ENCODE results near the gene PRICKLE1.
A peak's percentile ranks its signal among the peaks of the same experiment; 100 is the strongest.

Gene PRICKLE1

DNA sequence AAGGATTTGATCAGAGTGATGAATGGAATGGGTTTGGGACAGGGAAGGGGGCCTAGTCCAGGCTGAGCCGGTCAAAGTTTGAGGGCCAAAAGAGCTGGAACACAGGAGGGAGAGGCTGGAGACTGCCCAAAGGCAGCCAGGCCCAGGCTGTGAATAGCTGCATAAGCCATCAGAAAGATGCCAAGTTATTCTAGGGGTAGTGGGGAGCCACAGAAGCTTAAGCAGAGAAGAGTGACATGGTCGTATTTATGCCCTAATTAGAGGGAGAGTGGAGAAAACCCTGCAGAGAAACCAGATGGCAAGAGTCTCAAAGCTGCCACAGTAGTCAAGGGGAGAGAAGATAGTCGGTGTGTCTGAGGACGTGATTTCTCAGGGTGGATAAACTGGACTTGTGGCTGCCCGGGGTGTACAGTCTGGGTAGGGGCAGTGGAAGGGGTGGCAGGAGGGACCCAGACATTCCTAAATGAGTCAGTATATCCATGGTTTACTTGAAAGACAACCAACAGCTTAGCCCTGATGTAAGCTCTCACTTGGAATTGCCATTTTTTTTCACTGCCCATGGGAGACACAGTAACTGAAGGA lies 99.2 kb downstream of the PRICKLE1 start:
- no peak for DNase-seq (ENCODE audit: low spot score)

DNA sequence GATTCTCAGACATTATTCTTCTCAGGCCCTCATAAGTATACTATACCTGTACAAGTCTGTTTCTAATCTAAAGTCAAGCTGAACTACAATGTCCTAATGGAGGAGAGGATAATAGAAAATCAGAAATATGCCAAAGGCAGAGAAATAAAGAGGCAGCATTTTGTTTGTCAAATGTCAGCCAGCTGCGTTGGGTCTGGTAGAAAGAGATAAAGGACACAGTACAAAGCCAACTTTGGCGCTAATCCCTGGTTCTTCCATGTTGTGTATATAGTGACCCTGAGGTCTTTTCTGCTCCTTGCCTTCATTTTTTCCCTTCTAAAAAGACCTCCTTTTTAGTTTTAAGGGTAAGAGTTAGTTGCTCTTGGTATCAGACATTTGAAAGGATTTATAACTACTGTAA lies 103.1 kb downstream of the PRICKLE1 start:
- DNase-seq (ENCODE audit: low spot score), result no peak

DNA sequence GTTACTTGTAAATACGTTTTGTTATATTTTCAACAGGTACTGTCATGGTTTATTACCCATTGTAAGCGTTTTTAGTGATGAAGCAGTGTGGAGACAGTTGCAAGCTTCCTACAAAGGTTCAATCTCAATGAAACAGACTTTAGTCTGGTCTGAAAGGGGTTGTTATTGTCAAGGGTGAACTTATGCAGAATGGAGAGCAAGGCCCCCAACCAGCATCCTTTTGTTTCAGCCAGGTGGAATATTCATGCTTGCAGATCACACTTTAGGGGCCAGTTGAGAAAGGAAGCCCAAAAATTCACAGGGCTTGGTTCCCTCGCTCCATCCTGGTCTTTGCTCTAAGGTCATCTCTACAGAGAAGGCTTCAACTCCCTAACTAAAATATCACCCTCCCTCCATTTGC lies 103.7 kb downstream of the PRICKLE1 start:
- no peak for DNase-seq (ENCODE audit: low spot score)

DNA sequence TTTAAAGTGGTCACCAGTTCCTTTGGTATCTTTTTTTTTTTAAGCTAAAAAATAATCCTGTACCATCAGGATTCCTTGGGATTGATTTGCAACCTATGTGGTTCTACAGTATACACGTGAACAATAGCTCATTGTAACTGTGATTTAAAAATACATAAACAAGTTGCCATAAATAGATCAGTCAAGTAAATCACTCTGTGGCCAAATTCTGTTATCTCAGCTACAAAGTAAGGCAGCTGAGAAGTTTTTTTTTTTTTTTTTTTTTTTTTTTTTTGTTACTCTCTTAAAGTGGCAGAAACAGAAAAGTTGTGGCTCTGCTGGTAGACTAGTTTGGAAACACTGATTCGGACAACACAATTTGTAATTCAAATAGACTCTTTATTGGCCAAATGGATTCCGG lies 104.5 kb downstream of the PRICKLE1 start:
- DNase-seq (ENCODE audit: low spot score), result peak; percentile 46

DNA sequence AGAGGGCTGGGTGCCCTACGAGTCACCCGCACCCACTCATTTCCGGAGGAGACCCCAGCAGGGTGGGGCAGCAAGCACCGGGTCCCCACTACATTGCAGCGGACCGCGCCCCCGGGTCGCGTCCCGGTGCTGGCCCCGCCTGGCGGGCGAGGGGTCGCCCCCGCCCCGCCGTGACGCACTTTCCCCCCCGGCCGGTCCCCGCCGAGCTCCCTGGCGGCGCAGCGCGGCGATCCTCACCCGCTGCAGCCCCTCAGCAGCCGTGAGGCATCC lies 106.1 kb downstream of the PRICKLE1 start:
- no peak for DNase-seq (ENCODE audit: low spot score)

DNA sequence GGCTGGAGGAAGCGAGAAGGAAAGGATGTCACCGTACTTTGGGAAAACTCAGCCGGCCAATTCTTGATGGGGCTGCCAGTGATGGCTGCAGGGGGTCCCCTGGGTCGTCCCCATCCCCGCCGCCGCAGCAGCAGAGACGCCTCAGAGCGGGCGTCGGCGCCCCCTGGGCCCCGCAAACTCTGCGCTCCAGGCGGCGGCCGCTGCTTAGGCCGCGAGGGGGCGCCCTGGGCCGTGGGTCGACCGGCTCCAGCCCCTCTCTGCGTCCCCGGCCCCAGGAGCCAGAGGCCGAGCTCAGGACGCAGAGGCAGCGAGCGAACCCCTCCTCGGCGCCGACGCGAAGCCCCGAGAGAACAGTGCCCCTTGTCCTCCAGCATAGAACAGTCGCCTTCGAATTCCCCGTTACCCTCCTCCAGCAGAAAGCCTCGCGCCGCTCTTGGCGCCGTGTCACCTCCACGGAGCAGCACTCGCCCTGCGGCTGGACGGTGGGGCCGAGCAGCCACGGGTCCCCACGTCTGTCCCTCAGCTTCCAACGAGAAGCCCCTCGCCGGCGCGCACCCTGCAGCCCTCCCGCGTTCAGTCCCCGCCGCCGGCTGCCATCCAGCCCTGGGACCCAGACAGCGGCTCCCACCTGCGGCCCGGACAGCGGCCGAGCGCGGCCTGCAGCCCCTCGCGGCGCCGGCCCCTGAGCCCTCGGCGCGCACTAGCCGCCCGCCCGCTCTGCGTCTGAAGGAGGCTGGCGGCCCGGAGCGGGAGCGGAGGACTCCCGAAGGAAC lies 106.6 kb downstream of the PRICKLE1 start:
- peak; percentile 29 for DNase-seq (ENCODE audit: low spot score)

DNA sequence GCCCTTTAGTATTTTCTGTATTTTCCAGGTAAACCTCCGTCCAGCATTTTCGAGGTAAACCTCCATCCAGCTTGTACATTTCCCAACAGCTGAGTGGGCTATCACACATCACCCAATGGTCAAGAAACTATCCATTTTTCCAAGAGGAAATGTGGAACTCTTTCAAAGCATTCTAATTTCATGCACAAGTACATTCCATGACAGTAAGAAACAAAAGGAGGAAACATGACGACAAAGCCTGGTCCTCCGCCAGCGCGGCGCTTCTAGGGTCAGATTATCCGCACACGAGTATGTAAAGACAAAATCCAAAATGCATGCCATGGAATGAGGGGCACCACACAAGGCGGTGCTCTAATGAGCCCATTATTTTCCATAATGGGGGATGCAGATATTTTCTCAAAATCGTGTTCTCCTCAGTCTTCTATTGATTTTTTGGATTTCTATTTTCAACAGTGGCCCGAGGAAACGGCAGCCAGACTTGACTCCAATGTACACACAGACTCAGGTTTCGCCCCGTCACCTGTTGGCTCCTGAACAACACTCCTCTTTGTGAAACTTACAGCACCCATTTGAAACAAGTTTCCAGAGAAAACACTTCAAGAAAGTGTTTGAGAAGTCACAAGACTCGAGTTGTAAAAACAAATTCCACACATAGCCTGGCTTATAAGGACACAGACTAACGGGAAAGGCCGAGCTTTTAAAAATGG lies 107.4 kb downstream of the PRICKLE1 start:
- no peak for DNase-seq (ENCODE audit: low spot score)

DNA sequence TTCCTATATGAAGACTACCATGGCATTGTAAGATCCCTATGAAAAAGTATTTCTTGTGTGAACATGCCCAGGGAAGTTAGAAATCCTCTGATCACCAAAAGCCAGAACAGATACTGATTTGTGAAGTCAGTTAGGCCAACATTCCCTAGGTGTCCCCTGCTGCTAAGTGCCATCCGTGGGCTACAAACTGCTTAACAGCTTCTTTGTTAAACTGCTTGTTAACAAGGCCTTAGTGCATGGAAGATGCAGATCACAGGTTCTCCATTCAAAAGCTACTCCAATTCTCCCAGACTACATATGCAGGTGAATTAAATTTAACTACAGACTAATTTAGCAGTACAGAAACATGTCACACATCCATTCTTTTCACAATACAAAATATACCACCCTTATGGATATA lies 108.2 kb downstream of the PRICKLE1 start:
- no peak for DNase-seq (ENCODE audit: low spot score)

DNA sequence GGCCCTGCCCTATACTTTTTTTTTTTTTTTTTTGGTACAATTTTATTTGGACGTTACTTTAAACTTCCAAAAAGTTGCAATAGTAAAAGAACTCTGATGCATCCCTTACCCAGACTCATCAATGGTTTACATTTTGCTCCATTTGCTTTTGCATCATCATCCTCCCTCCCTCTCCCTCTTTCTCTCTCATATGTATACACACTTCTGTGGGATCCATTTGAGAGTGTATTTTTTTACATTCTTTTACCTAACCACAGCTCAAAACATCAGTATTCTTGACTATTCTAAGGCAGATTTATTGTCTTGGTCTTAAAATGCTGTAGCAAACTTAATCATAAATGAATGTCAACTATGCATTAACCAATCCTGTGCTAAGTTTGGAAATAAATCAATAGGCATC lies 111.6 kb downstream of the PRICKLE1 start:
- DNase-seq (ENCODE audit: low spot score), result no peak

DNA sequence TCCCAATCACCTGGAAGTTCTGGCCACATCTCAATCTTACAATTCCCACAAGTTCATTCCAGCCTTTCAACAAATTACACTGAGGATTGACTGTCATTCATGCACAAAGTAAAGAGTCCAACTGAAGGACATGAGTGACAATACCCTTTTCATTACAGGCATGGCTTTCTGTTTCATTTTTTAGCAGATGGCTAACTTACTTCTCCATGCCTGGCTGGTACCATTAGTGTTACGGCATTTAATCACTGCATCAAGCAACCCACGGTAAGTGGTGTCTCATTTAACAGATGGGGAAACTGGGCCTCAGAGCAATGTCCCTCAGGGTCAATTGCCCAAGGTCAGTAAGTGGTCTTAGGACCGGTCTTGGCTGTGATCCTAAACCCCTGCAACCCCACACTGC lies 114.4 kb downstream of the PRICKLE1 start:
- no peak for DNase-seq (ENCODE audit: low spot score)

DNA sequence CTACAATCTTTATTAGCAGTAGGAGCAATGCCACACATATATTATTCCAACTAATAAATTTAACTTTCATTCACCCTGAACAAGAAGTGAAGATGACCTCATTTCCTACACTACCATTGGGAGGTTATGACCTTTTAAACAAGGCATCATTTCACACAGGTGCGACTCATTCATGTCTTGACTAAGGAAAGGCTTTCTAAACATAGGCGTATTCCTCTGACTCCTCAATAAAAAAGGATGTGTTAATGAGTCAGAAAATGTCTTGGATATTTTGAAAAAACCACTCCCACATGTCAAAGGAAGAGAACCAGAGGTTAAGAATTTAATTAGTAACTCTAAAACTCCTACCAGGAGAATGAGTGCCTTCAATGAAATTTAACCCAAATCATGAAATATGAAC lies 115.2 kb downstream of the PRICKLE1 start:
- peak; percentile 20 for DNase-seq (ENCODE audit: low spot score)

DNA sequence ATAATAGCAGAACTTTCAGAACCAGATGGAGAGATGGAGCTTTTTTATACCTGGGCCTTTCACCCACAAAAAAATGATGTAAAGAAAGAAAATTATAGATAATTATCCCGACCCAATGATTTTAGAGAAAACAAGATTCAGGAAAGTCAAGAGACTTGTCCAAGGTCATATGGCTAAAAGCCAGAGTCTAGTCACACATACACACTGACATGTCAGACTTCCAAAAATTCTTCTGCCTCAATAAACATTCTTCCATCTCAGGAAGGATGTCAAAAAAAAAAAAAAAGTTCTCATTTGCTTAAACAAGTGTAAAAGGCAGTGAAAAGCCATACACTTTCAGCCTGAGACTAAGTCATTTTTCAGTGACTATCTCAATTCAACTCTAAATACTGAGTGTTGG lies 116.0 kb downstream of the PRICKLE1 start:
- no peak for DNase-seq (ENCODE audit: low spot score)

DNA sequence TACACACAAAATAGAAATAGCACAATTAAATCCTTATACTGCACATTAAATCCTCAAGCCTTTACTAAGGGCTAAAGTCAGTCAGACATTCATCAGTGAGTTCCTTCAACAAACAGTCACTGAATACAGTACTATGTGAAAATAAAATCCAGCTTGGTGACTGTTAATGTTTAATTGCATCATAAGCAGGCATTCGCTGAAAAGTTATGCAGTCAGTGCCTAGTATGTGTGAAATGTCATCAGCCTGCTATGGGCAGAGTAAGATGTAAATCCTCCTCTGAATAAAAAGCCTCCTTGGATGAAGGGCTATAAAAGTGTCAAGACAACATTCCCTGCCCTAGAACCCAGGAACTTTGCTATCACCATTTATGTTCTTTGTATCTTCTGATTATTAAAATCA lies 116.4 kb downstream of the PRICKLE1 start:
- no peak for DNase-seq (ENCODE audit: low spot score)

DNA sequence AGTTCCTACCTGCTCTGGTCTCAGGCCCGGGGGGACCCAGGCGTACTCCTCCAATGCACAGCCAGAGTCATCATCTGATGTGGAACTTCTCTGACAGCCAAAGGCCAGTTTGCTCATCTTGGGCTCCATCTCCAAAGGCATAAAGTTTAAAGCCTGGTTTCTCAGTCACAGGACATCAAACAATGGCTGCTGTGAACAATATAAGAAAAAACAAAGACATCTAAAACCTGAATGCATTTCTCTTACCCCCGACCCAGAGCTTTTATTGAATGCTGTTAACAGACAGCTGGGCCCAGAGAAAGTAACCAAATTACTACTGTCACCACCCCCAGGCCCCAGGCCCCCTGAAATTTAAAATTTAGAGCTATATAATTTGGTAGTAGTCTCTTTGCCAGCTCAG lies 117.2 kb downstream of the PRICKLE1 start:
- no peak for DNase-seq (ENCODE audit: low spot score)

DNA sequence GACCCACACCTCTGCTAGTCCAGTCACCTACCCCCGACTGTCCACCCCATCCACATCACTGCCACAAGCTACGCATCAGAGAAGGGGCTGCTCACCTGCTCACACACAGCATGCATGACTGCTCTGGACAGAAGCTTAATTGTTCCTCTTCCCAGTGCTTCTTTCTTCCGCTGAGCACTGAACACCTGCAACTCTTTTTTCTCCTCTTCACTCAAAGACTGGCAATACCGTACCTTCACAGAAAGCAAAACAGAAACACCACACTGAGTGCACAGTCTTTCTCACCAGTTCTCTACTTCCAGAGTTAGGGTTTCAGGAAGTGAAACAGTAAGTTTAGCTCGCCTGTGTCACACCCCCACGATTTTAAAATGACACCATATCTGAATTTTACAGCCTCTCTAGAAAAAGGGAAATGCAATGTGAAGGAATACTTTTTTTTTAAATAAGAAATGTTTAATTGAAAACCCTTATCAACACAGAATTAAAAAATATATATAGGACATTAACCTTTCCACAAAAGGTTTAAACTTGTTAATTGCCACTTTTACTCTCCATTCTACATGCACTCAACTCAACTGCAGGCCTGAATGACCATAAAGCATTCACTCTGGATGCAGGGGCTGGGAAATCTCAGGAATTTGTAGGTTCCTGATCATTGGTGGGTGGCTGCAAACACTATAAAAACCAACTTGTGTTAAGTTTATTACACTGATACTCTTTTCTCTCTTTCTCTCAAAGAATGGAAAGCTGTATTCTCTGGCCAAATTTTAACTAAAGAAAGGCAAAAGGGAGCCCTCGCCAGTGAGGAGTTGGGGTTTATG lies 120.0 kb downstream of the PRICKLE1 start:
- no peak for DNase-seq (ENCODE audit: low spot score)

DNA sequence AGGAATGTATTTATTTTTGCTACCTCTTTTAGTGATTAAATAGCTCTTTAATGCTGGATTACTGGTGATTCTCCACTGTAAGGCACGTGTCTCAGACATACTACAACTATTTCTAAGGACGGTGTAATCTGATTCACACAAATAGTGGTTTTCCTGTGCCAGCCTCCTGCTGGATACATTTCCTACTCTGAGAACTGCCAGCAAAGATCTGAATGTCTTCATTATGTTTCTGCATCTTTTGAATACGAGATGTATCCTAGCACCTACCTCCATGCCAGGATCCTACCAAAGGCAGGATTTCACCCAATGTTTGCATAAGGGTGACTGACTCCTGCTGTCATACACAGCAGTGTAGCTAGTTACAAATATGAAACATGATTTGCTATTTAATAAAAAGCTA lies 120.6 kb downstream of the PRICKLE1 start:
- no peak for DNase-seq (ENCODE audit: low spot score)

DNA sequence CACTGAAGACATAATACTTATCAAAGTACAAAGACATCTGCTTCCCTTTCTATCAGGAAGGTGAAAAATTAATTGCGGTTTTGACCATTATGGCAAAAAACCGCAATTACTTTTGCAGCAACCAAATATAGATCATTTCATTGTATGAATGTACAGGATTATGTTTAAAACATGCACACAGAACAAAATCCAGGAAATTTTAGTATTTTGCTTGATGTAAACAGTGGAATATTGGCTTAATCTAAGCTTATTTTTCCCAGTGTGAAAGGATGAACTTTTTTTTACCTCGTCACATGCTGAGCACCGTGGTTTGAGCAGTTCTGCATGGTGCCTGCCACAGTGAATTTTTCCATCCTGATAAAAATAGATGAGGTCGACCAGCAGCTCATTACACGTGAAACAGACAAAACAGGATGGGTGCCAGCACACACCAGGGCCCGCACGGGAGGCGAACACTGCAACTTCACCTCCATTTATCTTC lies 121.2 kb downstream of the PRICKLE1 start:
- DNase-seq (ENCODE audit: low spot score), result no peak

DNA sequence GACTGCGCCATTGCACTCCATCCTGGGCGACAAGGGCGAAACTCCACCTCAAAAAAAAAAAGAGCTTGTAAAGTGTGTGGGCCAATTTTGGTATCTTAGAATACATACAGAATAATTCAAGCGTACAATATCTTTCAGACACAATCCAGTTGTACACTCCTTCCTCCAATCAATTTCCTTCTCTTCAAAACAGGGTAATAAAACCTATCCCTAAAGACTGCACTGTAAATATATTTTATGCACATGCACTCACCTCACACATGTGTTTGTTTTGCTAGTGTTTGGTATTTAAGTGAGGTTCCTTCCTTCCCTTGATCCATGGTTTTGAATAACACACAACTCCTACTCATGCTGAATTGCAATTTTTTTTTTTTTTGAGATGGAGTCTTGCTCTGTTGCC lies 125.9 kb downstream of the PRICKLE1 start:
- no peak for DNase-seq (ENCODE audit: low spot score)

DNA sequence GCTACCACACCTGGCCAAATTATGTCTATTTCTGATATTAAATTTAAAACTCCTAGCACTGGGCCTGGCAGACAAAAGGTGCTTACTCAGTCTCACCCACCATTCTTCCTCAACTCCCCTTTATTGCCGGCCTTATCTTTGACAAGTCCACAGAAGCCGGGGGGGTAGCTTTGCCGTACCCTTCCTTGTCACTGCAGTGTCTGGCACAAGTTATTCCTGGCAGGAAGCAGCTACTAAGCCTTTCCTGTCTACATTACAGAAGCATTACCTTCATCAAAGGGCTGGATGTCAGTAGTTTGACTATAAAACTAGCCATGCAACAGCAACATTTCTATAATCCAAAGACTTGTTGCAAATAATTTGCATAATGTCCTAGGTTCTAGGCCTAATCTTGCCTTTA lies 127.1 kb downstream of the PRICKLE1 start:
- no peak for DNase-seq (ENCODE audit: low spot score)

DNA sequence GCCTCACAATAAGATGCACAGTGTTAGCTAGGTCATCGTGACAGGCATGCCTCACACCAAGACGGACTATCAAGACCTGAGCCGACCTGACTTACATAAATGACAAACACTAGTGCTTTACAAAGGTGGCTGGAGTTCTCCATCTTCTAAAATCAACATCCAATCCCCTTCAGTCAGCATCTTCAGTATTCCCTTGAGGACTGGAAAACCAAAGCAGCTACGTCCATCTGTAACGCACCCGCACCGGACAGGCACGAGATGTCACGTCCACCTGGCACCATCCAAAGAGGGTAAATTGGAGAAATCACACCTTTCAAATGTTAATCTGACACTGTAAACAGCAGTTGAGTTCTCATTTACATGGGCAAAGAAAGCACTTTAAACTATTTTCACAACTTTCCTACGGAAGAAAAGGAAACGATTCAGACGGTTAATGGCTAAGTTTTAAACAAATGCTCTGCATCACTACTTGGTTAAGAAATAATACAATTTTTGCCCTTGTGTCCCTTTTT lies 130.2 kb downstream of the PRICKLE1 start:
- DNase-seq (ENCODE audit: low spot score), result no peak

DNA sequence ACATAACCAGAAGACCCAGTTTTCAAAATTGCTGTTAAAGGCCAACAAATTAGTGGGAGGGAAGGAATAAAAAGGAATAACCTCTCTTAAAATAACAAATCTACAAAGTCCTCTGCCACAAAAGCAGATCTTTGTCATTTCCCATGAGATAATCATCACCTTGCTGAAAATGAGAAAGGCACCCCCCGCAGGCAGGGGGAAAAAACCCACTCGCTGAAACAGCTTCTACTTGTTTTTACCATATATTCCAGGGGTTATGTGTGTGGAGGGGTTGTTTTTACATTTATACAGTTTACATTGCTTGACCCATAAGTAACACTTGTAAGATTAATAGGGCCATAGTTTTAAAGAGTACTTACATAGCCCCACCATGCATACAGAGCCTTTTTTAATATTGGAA lies 131.0 kb downstream of the PRICKLE1 start:
- no peak for DNase-seq (ENCODE audit: low spot score)

DNA sequence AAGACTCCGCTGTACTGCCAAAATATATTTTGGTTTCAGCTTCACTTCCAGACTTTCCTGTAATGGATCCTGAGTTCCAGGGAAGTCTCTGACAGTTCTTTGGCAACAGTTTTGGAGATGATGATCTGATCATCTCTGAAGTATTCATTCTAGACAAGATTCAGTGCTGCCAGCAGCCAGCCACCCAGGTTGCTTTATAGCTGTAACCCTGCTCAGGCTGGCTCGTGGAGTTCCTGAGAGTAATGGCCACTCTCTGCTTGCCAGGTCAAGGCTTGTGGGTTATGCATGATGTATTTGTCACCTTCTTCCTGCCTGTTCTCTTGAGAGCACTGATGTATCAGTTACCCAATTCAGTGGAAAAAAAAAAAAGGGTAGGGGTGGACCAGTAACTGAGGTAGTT lies 139.3 kb downstream of the PRICKLE1 start:
- no peak for DNase-seq (ENCODE audit: low spot score)

DNA sequence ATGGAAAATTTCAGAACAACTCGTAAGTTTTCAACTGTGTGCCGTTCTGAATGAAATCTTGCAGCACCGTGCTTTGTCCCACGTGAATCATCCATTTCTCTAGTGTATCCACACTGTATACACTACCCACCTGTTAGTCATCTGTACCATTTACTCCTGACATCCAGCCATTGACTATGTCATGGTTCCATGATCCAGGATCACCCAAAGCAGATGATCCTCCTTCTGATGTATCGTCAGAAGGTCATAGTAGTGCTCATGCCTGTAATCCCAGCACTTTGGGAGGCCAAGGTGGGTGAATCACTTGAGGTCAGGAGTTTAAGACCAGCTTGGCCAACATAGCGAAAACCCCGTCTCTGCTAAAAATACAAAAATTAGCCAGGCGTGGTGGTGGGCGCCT lies 140.7 kb downstream of the PRICKLE1 start:
- DNase-seq (ENCODE audit: low spot score), result no peak

Data from COLO829 (cell line).